DOHH2 (cell line): ENCODE measurements around the gene FRS2.

Experiments used
- H3F3A ChIP-seq: fragments of 200-600 bp; sonication (generic), shearing (Covaris generic); 2 replicates; pipeline ENCODE4 v1.6.0; 2016; ENCODE audit warnings: antibody characterized with exemption, mild to moderate bottlenecking; ENCODE audit not compliant: control insufficient read depth, insufficient read depth
- H3K27ac ChIP-seq: fragments of 200-600 bp; sonication (generic); 2 replicates; pipeline ENCODE4 v1.5.1; 2014; ENCODE audit warnings: low read depth, mild to moderate bottlenecking, low read length, moderate library complexity
- H3K27me3 ChIP-seq: fragments of 200-600 bp; sonication (generic); 2 replicates; pipeline ENCODE4 v1.6.1; 2014; ENCODE audit warnings: mild to moderate bottlenecking, low read length, mixed read lengths; ENCODE audit not compliant: control insufficient read depth
- H3K36me3 ChIP-seq: fragments of 200-600 bp; sonication (generic); 2 replicates; pipeline ENCODE4 v1.6.1; 2014; ENCODE audit warnings: mild to moderate bottlenecking, low read length, moderate library complexity, mixed read lengths; ENCODE audit not compliant: control insufficient read depth
- H3K4me1 ChIP-seq: fragments of 200-600 bp; sonication (generic); 2 replicates; pipeline ENCODE4 v1.6.1; 2014; ENCODE audit warnings: mild to moderate bottlenecking, low read length, mixed read lengths; ENCODE audit not compliant: control insufficient read depth
- H3K4me2 ChIP-seq: fragments of 200-600 bp; sonication (generic); 2 replicates; pipeline ENCODE4 v1.6.0; 2014; ENCODE audit warnings: mild to moderate bottlenecking, low read length, moderate library complexity
- H3K4me3 ChIP-seq: fragments of 200-600 bp; sonication (generic); 2 replicates; pipeline ENCODE4 v1.5.1; 2014; ENCODE audit warnings: mild to moderate bottlenecking, low read length, mixed read lengths
- H3K79me2 ChIP-seq: fragments of 200-600 bp; sonication (generic); 2 replicates; pipeline ENCODE4 v1.6.1; 2014; ENCODE audit warnings: mild to moderate bottlenecking, low read length, mixed read lengths; ENCODE audit not compliant: control insufficient read depth
- H3K9me2 ChIP-seq: fragments of 200-600 bp; sonication (generic); replicated peaks from 2 replicates; pipeline ENCODE4 v1.6.1; 2014; ENCODE audit warnings: mild to moderate bottlenecking, low read length, mixed read lengths; ENCODE audit not compliant: control insufficient read depth
- H3K9me3 ChIP-seq: fragments of 200-600 bp; sonication (generic); 2 replicates; pipeline ENCODE4 v1.6.1; 2014; ENCODE audit warnings: antibody characterized with exemption, low read length, mixed read lengths; ENCODE audit not compliant: control insufficient read depth, insufficient read depth
- H4K20me1 ChIP-seq: fragments of 200-600 bp; sonication (generic); 2 replicates; pipeline ENCODE4 v1.6.0; 2014; ENCODE audit warnings: low read depth, mild to moderate bottlenecking, antibody characterized with exemption, low read length, moderate library complexity; ENCODE audit not compliant: control insufficient read depth, insufficient read depth
- EZH2phosphoT487 ChIP-seq: fragments of 200-600 bp; sonication (generic); IDR thresholded peaks from 2 replicates; pipeline ENCODE4 v1.6.1; 2017; ENCODE audit warnings: borderline replicate concordance, mild to moderate bottlenecking, antibody characterized with exemption, low read length, moderate library complexity, mixed read lengths
- TF ChIP-seq, protein P1 (sequence below): fragments of 200-600 bp; sonication (generic); IDR thresholded peaks from one replicate; pipeline ENCODE4 v1.5.1; 2014; ENCODE audit warnings: antibody characterized with exemption, mild to moderate bottlenecking, low read depth, low read length; ENCODE audit not compliant: poor library complexity, severe bottlenecking

The FRS2 gene

DNA sequence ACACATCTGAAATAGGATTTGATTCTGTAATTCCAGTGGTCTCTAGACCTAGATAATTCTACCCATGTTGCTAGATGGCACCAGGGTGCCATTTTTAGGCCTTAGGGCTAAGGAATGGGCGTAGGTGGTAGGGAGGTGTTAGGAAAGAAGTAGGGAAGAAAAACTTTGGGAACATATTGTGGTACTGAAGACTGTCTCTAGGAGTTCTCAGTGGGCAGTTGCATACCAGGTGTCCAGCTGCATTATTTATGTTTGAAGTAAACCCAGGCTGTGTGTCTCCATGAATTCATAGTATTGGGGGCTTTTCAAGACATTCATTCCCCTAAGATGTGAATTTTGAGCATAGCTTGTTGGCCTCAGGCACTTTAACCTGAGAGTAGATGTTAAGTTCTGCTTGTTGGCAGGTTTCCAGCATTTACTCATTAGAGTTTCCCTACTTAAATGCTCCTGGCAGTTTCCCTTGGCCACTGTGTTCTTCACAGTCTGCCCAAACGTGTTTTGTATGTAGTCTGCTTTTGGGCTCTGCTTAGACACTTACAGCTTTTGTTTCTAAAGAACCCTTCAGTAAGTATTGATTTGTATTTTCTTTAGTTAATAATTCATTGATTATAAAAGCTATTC is 83.5 kb downstream of the FRS2 start:
- no peak overlapping the region for H3K27ac ChIP-seq
- no peaks in the 10 kb centered on the region for H4K20me1 ChIP-seq
- no peak overlapping the region for H3K4me2 ChIP-seq
- H3K4me3 ChIP-seq = no peak overlapping the region
- H3K9me3 ChIP-seq = no peaks in the 10 kb centered on the region
- peaks cover 4% of the 10 kb centered on the region; the same call in 1 of the 2 replicates for H3K4me1 ChIP-seq
- H3F3A ChIP-seq = no peaks in the 10 kb centered on the region
- H3K36me3 ChIP-seq = no peaks in the 10 kb centered on the region
- no peaks in the 10 kb centered on the region for H3K27me3 ChIP-seq
- H3K79me2 ChIP-seq = no peaks in the 10 kb centered on the region
- no peaks in the 10 kb centered on the region for H3K9me2 ChIP-seq
- TF ChIP-seq EZH2phosphoT487 = no peak

DNA sequence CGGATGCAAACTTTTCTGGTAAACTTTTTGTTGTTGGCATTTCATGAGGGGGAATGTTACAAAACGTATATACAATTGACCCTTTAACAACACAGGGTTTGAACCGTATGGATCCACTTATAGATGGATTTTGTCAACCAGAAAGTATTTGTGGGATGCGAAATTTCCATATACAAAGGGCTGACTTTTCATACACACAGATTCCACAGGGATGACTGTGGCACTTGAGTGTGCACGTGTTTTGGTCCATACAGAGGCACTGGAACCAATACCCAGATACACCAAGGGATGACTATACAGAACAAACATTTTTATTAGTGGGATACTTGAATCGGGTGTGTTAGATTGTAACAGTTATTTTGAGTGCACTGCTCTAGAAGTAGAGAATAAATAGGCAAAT is 85.3 kb downstream of the FRS2 start:
- TF ChIP-seq, protein P1, sequence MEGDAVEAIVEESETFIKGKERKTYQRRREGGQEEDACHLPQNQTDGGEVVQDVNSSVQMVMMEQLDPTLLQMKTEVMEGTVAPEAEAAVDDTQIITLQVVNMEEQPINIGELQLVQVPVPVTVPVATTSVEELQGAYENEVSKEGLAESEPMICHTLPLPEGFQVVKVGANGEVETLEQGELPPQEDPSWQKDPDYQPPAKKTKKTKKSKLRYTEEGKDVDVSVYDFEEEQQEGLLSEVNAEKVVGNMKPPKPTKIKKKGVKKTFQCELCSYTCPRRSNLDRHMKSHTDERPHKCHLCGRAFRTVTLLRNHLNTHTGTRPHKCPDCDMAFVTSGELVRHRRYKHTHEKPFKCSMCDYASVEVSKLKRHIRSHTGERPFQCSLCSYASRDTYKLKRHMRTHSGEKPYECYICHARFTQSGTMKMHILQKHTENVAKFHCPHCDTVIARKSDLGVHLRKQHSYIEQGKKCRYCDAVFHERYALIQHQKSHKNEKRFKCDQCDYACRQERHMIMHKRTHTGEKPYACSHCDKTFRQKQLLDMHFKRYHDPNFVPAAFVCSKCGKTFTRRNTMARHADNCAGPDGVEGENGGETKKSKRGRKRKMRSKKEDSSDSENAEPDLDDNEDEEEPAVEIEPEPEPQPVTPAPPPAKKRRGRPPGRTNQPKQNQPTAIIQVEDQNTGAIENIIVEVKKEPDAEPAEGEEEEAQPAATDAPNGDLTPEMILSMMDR = no peak
- TF ChIP-seq EZH2phosphoT487 = no peak
- no peaks in the 10 kb centered on the region for H3K9me3 ChIP-seq
- H3K4me1 ChIP-seq = no peaks in the 10 kb centered on the region
- no peaks in the 10 kb centered on the region for H3K79me2 ChIP-seq
- no peak overlapping the region for H3K4me2 ChIP-seq
- H3K9me2 ChIP-seq = no peaks in the 10 kb centered on the region
- no peaks in the 10 kb centered on the region for H3K36me3 ChIP-seq
- no peaks in the 10 kb centered on the region for H4K20me1 ChIP-seq
- no peak overlapping the region for H3K27ac ChIP-seq
- no peaks in the 10 kb centered on the region for H3F3A ChIP-seq
- no peaks in the 10 kb centered on the region for H3K27me3 ChIP-seq
- no peak overlapping the region for H3K4me3 ChIP-seq

DNA sequence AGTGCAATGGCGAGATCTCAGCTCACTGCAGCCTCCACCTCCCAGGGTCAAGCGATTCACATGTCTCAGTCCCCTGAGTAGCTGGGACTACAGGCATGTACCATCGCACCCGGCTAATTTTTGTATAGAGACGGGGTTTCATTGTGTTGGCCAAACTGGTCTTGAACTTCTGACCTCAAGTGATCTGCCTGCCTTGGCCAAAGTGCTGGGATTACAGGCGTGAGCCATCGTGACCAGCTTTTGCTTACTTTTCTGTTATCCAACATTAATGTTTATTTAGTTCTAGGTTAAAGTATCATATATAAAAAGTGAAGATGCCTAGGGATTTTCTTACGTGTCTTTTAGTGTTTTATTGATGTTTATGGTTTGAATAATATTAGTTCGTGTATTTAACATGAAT is 86.2 kb downstream of the FRS2 start:
- H3K79me2 ChIP-seq = no peaks in the 10 kb centered on the region
- H3K27ac ChIP-seq = no peak overlapping the region
- no peaks in the 10 kb centered on the region for H4K20me1 ChIP-seq
- H3F3A ChIP-seq = no peaks in the 10 kb centered on the region
- no peaks in the 10 kb centered on the region for H3K9me3 ChIP-seq
- no peak overlapping the region for H3K4me2 ChIP-seq
- H3K36me3 ChIP-seq = no peaks in the 10 kb centered on the region
- H3K27me3 ChIP-seq = no peaks in the 10 kb centered on the region
- H3K4me3 ChIP-seq = no peak overlapping the region
- no peaks in the 10 kb centered on the region for H3K4me1 ChIP-seq
- no peaks in the 10 kb centered on the region for H3K9me2 ChIP-seq
- no peak for TF ChIP-seq EZH2phosphoT487
- TF ChIP-seq, protein P1 = no peak

DNA sequence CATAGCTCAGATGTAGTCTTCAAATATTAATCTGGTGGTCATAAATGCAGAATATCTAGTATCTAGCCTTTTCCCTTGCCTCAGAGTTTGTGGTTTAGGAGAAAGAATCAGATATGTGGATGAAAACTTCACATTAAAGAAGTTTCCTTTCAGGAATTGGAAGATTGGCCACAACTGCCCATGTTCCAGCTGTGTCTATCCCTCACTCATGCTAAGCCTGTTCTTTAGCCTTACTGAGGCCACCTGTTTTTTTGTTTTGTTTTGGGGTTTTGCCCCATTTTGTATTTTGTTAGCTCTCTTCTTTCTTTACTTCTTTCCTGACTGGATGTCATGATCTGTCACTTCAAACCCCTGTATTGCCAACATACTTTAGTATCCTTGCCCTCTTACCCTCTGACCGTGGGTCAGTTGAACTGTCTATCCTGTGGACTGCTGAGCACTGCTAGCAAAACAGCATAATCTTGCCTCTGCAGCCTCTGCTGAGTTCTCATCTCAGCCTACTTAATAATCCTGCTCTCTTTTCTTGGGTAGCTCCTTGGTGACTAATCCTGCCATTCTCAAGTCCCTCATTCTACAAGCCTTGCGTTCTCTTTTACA is 93.1 kb downstream of the FRS2 start:
- TF ChIP-seq, protein P1 = no peak
- TF ChIP-seq EZH2phosphoT487 = no peak
- H3K9me2 ChIP-seq = no peaks in the 10 kb centered on the region
- H3K36me3 ChIP-seq = peaks cover 10% of the 10 kb centered on the region
- H3K79me2 ChIP-seq = no peaks in the 10 kb centered on the region
- H3K4me2 ChIP-seq = no peak overlapping the region
- H3K9me3 ChIP-seq = no peaks in the 10 kb centered on the region
- no peaks in the 10 kb centered on the region for H3K27me3 ChIP-seq
- H3K4me3 ChIP-seq = no peak overlapping the region
- H4K20me1 ChIP-seq = no peaks in the 10 kb centered on the region
- no peaks in the 10 kb centered on the region for H3F3A ChIP-seq
- no peak overlapping the region for H3K27ac ChIP-seq
- no peaks in the 10 kb centered on the region for H3K4me1 ChIP-seq
